Measurements from ENCODE around the gene KCMF1. TPM values are rescaled to one million over a fixed set of nuclear protein-coding genes. Genes with fewer than 3 reads are reported as not detected.
A peak's percentile ranks its signal among the peaks of the same experiment; 100 is the strongest.

KCMF1 gene
- total and polyA plus RNA-seq, 9 of the 15 experiments (the other 6 are each of a cell fraction or from before 2014, with no cell fraction given), result 6.8 to 88.2 (median 46.5) TPM

GRCh38 chr2:85009019-85009618 lies 38.2 kb downstream of the KCMF1 start:
- peak overlapping the region; percentile 4; the same call in 1 of the 3 replicates for H3K27ac ChIP-seq (ENCODE audit: extremely low read depth, low read depth, low read length)
- TF ChIP-seq CHD2 (IDR thresholded peaks at IDR 0.05; ENCODE audit: low read depth, low read length) (0 out of 2 replicates have a peak, but pooled peaks have one; percentile 19), EP400 (IDR thresholded peaks at IDR 0.05) (no peak), NEUROD1 (IDR thresholded peaks at IDR 0.05; ENCODE audit: borderline replicate concordance, low read depth, low read length, partially characterized antibody) (no peak), RB1 (IDR thresholded peaks at IDR 0.05; ENCODE audit: low read depth) (no peak), SPI1 (IDR thresholded peaks at IDR 0.05; ENCODE audit: borderline replicate concordance, low read depth, low read length) (peak; percentile 98), CC2D1A (IDR thresholded peaks at IDR 0.05) (0 out of 2 replicates have a peak, but pooled peaks have one; percentile 25), PBX2 (CRISPR knock-in tag; IDR thresholded peaks at IDR 0.05; ENCODE audit: low read depth) (no peak), PBX2 (tag; conservative IDR thresholded peaks at IDR 0.05; ENCODE audit: low read depth) (peak; percentile 40; the same call in 1 of the 2 replicates), CSDE1 (IDR thresholded peaks at IDR 0.05) (no peak), DPF2 (IDR thresholded peaks at IDR 0.05) (0 out of 2 replicates have a peak, but pooled peaks have one; percentile 29), MEIS2 (IDR thresholded peaks at IDR 0.05; ENCODE audit: partially characterized antibody) (peak; percentile 36), PKNOX1 (IDR thresholded peaks at IDR 0.05) (peak; percentile 64; the same call in 1 of the 2 replicates), VEZF1 (CRISPR knock-in tag; IDR thresholded peaks at IDR 0.05) (0 out of 2 replicates have a peak, but pooled peaks have one; percentile 46), CHD4 (IDR thresholded peaks at IDR 0.05; ENCODE audit: insufficient read depth, insufficient replicate concordance, low read depth, low read length, poor library complexity, severe bottlenecking) (peak; percentile 5), CREM (IDR thresholded peaks at IDR 0.05; ENCODE audit: low read depth) (peak; percentile 18; the same call in 1 of the 2 replicates), JUND (IDR thresholded peaks at IDR 0.05; ENCODE audit: borderline replicate concordance, low read depth, low read length) (peak; percentile 1; the same call in 1 of the 2 replicates), JUND (tag; IDR thresholded peaks at IDR 0.05; ENCODE audit: borderline replicate concordance, low read depth, low read length) (no peak)

More at GRCh38 chr2:85009019-85009618, 38.2 kb downstream of the KCMF1 start:
- Histone ChIP-seq H3K79me2 (ENCODE audit: control insufficient read depth, insufficient read depth, low read length) (peaks cover 70% of the 10 kb centered on the region), H4K20me1 (replicated peaks; ENCODE audit: control insufficient read depth, insufficient read depth, low read length) (peaks cover 25% of the 10 kb centered on the region), H3K4me1 (replicated peaks in 1 of 2; ENCODE audit: control insufficient read depth in 2 of 2, insufficient read depth in 2 of 2, low read length in 2 of 2) (peaks cover 0 to 13% of the 10 kb centered on the region in 2 experiments; a peak in 4 of 5 replicates), H3K4me3 (no peak overlapping the region), H2AFZ (ENCODE audit: low read depth, low read length) (no peak overlapping the region), H3K36me3 (ENCODE audit: control insufficient read depth, insufficient read depth, low read length) (peaks cover 17% of the 10 kb centered on the region; the same call in 2 of the 3 replicates), H3K9me1 (ENCODE audit: control insufficient read depth, insufficient read depth, low read length) (no peaks in the 10 kb centered on the region), H3K27me3 (ENCODE audit: control insufficient read depth in 2 of 2, insufficient read depth in 2 of 2, low read length in 2 of 2) (no peaks in the 10 kb centered on the region), H3K4me2 (ENCODE audit: insufficient read depth, low read length) (no peak overlapping the region), H3K9ac (ENCODE audit: insufficient read depth in 1 of 2, low read depth in 2 of 2, low read length in 2 of 2) (no peak overlapping the region), H3K9me3 (replicated peaks; ENCODE audit: control insufficient read depth, insufficient read depth, low read depth, low read length) (no peaks in the 10 kb centered on the region)
- BruUV-seq (replicated peaks), result no TSS peak
- intact Hi-C loops (cut with micrococcal nuclease), result no loop called here
- DNase-seq (ENCODE audit: extremely low read depth in 1 of 4, low spot score in 3 of 4) (peak in 1 of 4 experiments; percentile 35), FAIRE-seq (peak; percentile 26), ATAC-seq (peak; percentile 55)
- POLR2A ChIA-PET, result interaction anchor here (0.5 to 1.6 kb wide), 2 partner anchors 17 to 36 kb away, joined by 3 read pairs; no protein-coding TSS in a partner anchor
- CTCF ChIA-PET (ENCODE audit: low intra/inter-chr PET ratio), result no interaction called here
- WGBS (ENCODE audit: insufficient coverage, low coverage, missing lambda C conversion rate), result 54% methylated on average over 3 of the region's 3 CpGs
- in situ Hi-C loops (cut with MboI), result no loop called here

Measured in K562 (cell line).